HCT116 (cell line): Measurements from ENCODE around the gene PAPPA2. TPM values are rescaled to one million over a fixed set of nuclear protein-coding genes. Genes with fewer than 3 reads are reported as not detected.

ENCODE experiments used
- ATAC-seq: fragments of 200-7000 bp; cut with Tn5 transposase; 2 replicates; pipeline ENCODE4 v1.9.1; 2020; ENCODE audit warnings: mild to moderate bottlenecking, moderate library complexity
- BruUV-seq: library from RNA; stranded (reverse); fragments of 400-500 nt; replicated peaks from 2 replicates; lab custom pipeline; 2021; lab: Mats Ljungman, UMichigan
- CTCF ChIA-PET: fragments of 300-600 bp; sonication (Branson Sonifier 250); formaldehyde crosslinking; loops from one replicate; lab custom pipeline; 2021; ENCODE audit warnings: antibody characterized with exemption; lab: Charles Lee
- POLR2A ChIA-PET: fragments of 300-600, 350-600 bp; sonication (Branson Sonifier 250); formaldehyde crosslinking; loops from one replicate; lab custom pipeline; 2021; ENCODE audit warnings: antibody characterized with exemption; lab: Charles Lee
- RAD21 ChIA-PET, 2 experiments: fragments of 300-600 bp; sonication (Branson Sonifier 250); formaldehyde crosslinking; loops; one replicate each; lab custom pipeline; 2023; ENCODE audit warnings: low total read pairs in 2 of 2; ENCODE audit not compliant: uncharacterized antibody in 2 of 2, unreplicated experiment in 2 of 2, low non-redundant PET in 1 of 2; lab: Charles Lee
- DNase-seq: peaks from one replicate; pipeline ENCODE4 v3.0.0-alpha.2; 2010; ENCODE audit warnings: low read depth, low spot score
- H2AFZ ChIP-seq: fragments of 200-600 bp; shearing (Covaris generic), sonication (generic); 2 replicates; pipeline ENCODE4 v1.6.1; 2017; ENCODE audit warnings: low read depth, mixed run types, mixed read lengths, antibody characterized with exemption, low read length; ENCODE audit not compliant: poor library complexity, severe bottlenecking
- H3K27ac ChIP-seq: 2 replicates; pipeline ENCODE4 v1.5.1; 2012; ENCODE audit warnings: low read depth, low read length
- H3K27me3 ChIP-seq: fragments of 200-600 bp; sonication (generic); 2 replicates; pipeline ENCODE4 v1.6.1; 2016; ENCODE audit warnings: mixed run types, low read length, mixed read lengths; ENCODE audit not compliant: insufficient read depth
- H3K36me3 ChIP-seq, 2 experiments: fragments of 200-500 bp in 1 of 2; fragments of 200-600 bp in 1 of 2; sonication (Bioruptor generic) in 1 of 2; sonication (generic) in 1 of 2; 2 replicates each; pipeline versions ENCODE4 v1.5.1 to v1.6.1; 2014 to 2016; ENCODE audit warnings: low read length in 2 of 2, inconsistent platforms in 1 of 2, mixed read lengths in 1 of 2, mixed run types in 1 of 2; ENCODE audit not compliant: insufficient read depth in 2 of 2, control insufficient read depth in 1 of 2
- H3K4me1 ChIP-seq, 2 experiments: fragments of 200-600 bp in 1 of 2; sonication (generic) in 1 of 2; 2 replicates each; pipeline versions ENCODE4 v1.5.1 to v1.6.1; 2012 to 2017; ENCODE audit warnings: low read length in 2 of 2, inconsistent platforms in 1 of 2, mild to moderate bottlenecking in 1 of 2, mixed read lengths in 1 of 2, mixed run types in 1 of 2, moderate library complexity in 1 of 2; ENCODE audit not compliant: insufficient read depth in 2 of 2, control insufficient read depth in 1 of 2
- H3K4me2 ChIP-seq: fragments of 200-600 bp; sonication (generic); 2 replicates; pipeline ENCODE4 v1.6.1; 2017; ENCODE audit warnings: mixed run types, low read length, mixed read lengths
- H3K4me3 ChIP-seq, 2 experiments: fragments of 200-600 bp in 1 of 2; sonication (generic) in 1 of 2; replicated peaks in 1 of 2; 2 replicates each; pipeline ENCODE4 v1.5.1; 2011 to 2016; ENCODE audit warnings: low read length in 2 of 2, control low read depth in 1 of 2, low read depth in 1 of 2, mild to moderate bottlenecking in 1 of 2, mixed read lengths in 1 of 2, mixed run types in 1 of 2
- H3K79me2 ChIP-seq: fragments of 200-600 bp; sonication (generic); 2 replicates; pipeline ENCODE4 v1.6.1; 2017; ENCODE audit warnings: mild to moderate bottlenecking, mixed run types, low read length, moderate library complexity, mixed read lengths; ENCODE audit not compliant: insufficient read depth
- H3K9ac ChIP-seq: fragments of 200-600 bp; sonication (generic); 2 replicates; pipeline ENCODE4 v1.6.1; 2016; ENCODE audit warnings: low read length, mixed read lengths
- H3K9me2 ChIP-seq: fragments of 200-600 bp; sonication (generic), shearing (Covaris generic); 2 replicates; pipeline ENCODE4 v1.6.1; 2017; ENCODE audit warnings: mixed run types, mild to moderate bottlenecking, moderate library complexity; ENCODE audit not compliant: insufficient read depth
- H3K9me3 ChIP-seq, 2 experiments: fragments of 200-500 bp in 1 of 2; fragments of 200-600 bp in 1 of 2; sonication (Bioruptor generic) in 1 of 2; sonication (generic) in 1 of 2; 2 replicates each; pipeline ENCODE4 v1.6.1; 2014 to 2017; ENCODE audit warnings: low read length in 2 of 2, mixed read lengths in 2 of 2, inconsistent platforms in 1 of 2, low read depth in 1 of 2, mild to moderate bottlenecking in 1 of 2, mixed run types in 1 of 2, moderate library complexity in 1 of 2; ENCODE audit not compliant: control insufficient read depth in 1 of 2, insufficient read depth in 1 of 2
- H4K20me1 ChIP-seq: fragments of 200-600 bp; sonication (generic), shearing (Covaris generic); 2 replicates; pipeline ENCODE4 v1.6.1; 2017; ENCODE audit warnings: mixed run types, mild to moderate bottlenecking, moderate library complexity; ENCODE audit not compliant: insufficient read depth
- SP1 ChIP-seq: IDR thresholded peaks from 2 replicates; pipeline ENCODE4 v1.6.1; 2012; ENCODE audit warnings: low read depth
- TCF7L2 ChIP-seq: IDR thresholded peaks from 2 replicates; pipeline ENCODE4 v1.7.0; 2011; ENCODE audit warnings: borderline replicate concordance, inconsistent platforms; ENCODE audit not compliant: insufficient read depth, insufficient read length; ENCODE audit errors: extremely low read depth
- intact Hi-C: fragments of 100-400 bp; cut with micrococcal nuclease; formaldehyde crosslinking; loops from 2 replicates; pipeline ENCODE4 v1.10.0; 2022
- total RNA-seq: library from RNA; stranded (reverse); gene quantifications from one replicate; pipeline ENCODE4 v1.2.1, GENCODE V29; 2021; ENCODE audit not compliant: unreplicated experiment
- TF ChIP-seq, protein P1 (sequence below): IDR thresholded peaks from 2 replicates; pipeline ENCODE4 v1.6.1; 2012

Gene PAPPA2
- total RNA-seq, 1 experiment from 2014 or later, result not detected

DNA sequence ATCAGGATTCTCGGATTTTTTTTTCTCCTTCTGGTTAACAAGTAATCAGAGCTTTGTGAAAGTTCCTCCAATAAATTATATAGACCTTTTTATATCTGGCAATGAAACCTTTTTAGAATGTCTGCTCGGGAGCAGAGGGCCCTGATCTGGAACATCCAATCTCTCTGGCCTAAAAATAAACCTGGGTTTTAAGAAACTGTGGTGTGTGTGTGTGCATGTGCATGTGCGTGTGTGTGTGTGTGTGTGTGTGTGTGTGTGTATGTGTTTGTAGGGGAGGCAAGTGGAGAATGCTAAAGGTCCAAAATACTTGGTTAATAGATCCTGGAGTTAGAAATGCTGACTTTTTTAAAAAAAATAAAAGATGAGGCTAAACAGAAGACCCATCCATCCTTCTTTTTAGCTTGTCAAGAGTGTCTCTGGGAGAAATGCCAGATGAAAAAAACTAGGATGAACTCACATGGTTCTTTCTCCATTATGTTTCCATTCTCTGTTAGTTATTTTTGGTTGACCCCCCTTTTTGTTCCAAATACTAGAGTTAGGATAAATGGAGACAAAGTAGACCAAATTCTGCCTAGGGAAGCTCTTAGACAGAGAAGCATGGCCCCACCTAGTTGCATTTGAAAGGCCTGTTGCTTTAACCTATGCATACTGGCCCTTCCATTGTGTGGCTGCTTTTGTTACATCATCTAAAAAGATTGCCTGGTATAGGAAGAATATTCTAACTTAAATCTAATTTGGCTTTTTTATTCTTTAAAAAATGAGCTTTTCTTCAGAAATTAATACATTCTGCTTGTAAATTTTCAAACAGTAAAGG lies 175.9 kb downstream of the PAPPA2 start:
- CTCF ChIA-PET, result no interaction called here
- no peak for DNase-seq
- no peak overlapping the region for H3K4me2 ChIP-seq
- H3K9ac ChIP-seq, result no peak overlapping the region
- intact Hi-C loops, result no loop called here
- no peaks in the 10 kb centered on the region for H3K36me3 ChIP-seq
- no peak overlapping the region for H3K4me3 ChIP-seq
- H3K9me3 ChIP-seq, result no peaks in the 10 kb centered on the region
- no peak for TF ChIP-seq TCF7L2
- TF ChIP-seq, protein P1, sequence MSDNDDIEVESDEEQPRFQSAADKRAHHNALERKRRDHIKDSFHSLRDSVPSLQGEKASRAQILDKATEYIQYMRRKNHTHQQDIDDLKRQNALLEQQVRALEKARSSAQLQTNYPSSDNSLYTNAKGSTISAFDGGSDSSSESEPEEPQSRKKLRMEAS, result no peak
- TF ChIP-seq, all 23 proteins: peak for 0
- POLR2A ChIA-PET, result no interaction called here
- Histone ChIP-seq H4K20me1 (no peaks in the 10 kb centered on the region), H3K4me1 (no peaks in the 10 kb centered on the region), H3K27ac (no peak overlapping the region), H3K79me2 (no peaks in the 10 kb centered on the region), H3K27me3 (no peaks in the 10 kb centered on the region; the same call in 1 of the 2 replicates), H2AFZ (no peak overlapping the region), H3K9me2 (no peaks in the 10 kb centered on the region)
- RAD21 ChIA-PET, result no interaction called here
- ATAC-seq, result no peak
- BruUV-seq, result no TSS peak

DNA sequence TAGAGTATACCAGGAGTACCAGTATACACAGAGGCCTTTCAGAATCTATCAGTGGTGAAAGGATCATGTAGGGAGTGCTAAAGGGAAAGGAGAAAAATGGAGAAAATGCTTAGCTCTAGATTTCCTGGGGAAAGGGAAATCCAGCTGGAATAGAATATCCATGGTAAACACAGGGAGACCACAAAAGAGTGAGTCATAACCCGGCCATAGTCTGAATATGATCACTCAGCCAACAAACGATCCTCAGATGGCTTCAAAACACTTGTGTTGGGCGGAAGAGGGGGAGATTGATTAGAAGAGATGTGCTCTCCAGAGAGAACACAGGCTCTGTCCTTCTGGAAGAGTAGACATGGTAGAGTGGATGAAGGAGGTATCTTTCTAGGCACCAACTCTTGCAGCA lies 180.6 kb downstream of the PAPPA2 start:
- POLR2A ChIA-PET, result no interaction called here
- DNase-seq (no peak), ATAC-seq (no peak)
- H3K9me2 ChIP-seq, result no peaks in the 10 kb centered on the region
- TF ChIP-seq SP1, result no peak
- no peak overlapping the region for H3K4me2 ChIP-seq
- no peaks in the 10 kb centered on the region for H3K4me1 ChIP-seq
- no peaks in the 10 kb centered on the region for H3K79me2 ChIP-seq
- no peak overlapping the region for H3K9ac ChIP-seq
- RAD21 ChIA-PET, result no interaction called here
- H4K20me1 ChIP-seq, result no peaks in the 10 kb centered on the region
- H3K27me3 ChIP-seq, result no peaks in the 10 kb centered on the region
- no peaks in the 10 kb centered on the region for H3K9me3 ChIP-seq
- H3K4me3 ChIP-seq, result no peak overlapping the region
- BruUV-seq, result no TSS peak
- no peak overlapping the region for H3K27ac ChIP-seq
- intact Hi-C loops, result no loop called here
- H3K36me3 ChIP-seq, result no peaks in the 10 kb centered on the region
- H2AFZ ChIP-seq, result no peak overlapping the region
- CTCF ChIA-PET, result no interaction called here
